GM10847 (cell line): ENCODE data around the gene TRIM16.
"Not testable (repeated sequence)": the region's sequence is repeated elsewhere in the genome, so short reads cannot be mapped to it uniquely, and the experiment has no call there.

Experiments used
- POLR2A ChIP-seq: IDR thresholded peaks from 2 replicates; pipeline ENCODE4 v1.6.1; 2011; ENCODE audit not compliant: insufficient read length; ENCODE audit errors: extremely low read depth

The TRIM16 gene

DNA sequence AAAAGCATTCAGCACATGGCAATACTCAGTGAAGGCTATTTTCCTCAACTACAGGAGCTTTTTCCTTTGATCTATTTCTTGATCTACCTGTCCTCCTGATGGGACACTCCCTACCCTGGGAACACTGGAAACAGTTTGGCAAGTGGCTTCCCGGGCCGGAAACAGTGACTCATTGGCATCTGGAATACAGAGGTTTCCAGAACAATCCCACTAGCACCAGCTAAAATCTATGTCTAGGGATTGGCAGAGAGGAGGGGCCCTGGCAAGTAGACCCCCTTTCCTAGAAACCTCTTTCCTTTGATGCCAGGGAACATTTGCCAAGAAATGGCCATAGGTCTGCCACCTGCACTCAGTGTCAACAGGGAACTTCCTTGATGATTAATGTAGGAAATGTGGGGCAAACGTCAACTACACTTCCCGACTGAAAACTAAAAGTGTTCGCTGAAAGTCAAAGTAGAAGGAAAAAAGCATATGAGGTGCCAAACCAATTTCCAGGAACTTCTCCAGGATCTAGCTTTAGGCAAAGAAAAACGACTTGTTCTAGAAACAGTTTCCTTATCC, 34.2 kb downstream of the TRIM16 start:
- TF ChIP-seq POLR2A: no peak

DNA sequence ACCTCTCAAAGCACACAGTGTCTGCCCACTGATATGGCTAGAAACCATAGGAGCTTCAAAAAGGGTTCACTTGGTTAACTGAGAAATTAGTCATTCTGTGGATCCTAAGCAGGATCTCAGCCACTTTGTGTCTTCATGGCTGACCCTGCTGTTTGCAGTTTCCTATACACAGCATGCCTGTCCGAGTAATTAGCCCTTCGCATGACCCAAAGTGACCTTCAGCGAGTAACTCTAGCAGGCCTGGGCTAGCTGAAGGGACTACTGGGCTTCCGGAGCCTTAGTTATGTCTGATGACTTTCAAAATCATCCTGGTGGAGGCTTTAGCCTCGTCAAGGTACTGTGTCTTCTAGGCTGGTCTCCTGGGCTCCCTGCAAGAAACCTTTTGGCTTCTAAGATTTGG, 35.7 kb downstream of the TRIM16 start:
- TF ChIP-seq POLR2A: no peak

DNA sequence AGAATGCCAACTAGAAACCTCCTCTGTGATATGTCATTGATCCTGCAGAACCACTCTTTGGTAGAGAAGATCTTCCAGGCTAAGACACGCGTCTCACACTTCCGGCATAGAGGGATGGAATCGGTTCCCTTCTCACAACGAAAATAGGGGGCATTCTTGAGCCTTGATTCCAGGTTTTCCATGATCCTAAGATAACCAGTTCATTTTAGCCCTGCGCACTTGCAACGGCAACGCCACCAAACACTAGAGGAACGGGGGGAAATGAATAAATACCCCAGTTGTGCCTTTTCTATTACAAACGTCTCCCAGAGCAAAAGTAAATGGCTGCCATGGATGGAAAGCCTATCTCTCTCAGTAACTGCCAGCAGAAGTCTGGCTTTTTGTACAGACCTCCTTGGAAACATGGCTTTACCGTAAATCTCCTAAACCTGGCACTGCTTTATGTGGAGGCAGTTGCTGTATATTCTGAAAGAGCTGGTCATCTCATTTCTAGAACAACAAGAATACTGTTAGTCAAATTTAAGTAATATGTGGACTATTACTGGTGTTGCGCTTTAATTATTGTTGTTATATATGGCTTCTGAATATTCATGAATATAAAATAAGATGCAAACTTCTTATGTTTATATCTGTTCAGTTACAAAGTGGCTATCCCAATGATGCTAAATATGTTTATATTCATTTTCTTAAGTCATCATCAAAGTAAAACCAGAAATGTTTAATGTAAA, 64.6 kb downstream of the TRIM16 start, which contains the start of gene FBXW10B:
FBXW10B (minus strand) TSS at position 374 of the 728 bp plus-strand sequence; CDS start at position 182, 192 bp downstream.
- TF ChIP-seq POLR2A: not testable (repeated sequence)
